NCI-H2227 treated with DMSO at 0.1 percent for 48 hours (cell line): ENCODE data around the gene ZNF79.

ENCODE experiments used
- DNase-seq: peaks from one replicate; lab custom pipeline; 2025; lab: John Stamatoyannopoulos, UW

ZNF79 gene

GRCh38 chr9:127426756-127427155 lies 2.6 kb downstream of the ZNF79 start:
- no peak for DNase-seq

GRCh38 chr9:127428348-127428747 lies 4.2 kb downstream of the ZNF79 start:
- no peak for DNase-seq

- DNase-seq, result no peak
Observed at GRCh38 chr9:127430415-127430814, 6.2 kb downstream of the ZNF79 start.

- DNase-seq, result no peak
Observed at GRCh38 chr9:127437497-127438264, 13.5 kb downstream of the ZNF79 start.

GRCh38 chr9:127438394-127438793 lies 14.2 kb downstream of the ZNF79 start:
- DNase-seq, result no peak

GRCh38 chr9:127444283-127444920 lies 20.2 kb downstream of the ZNF79 start:
- no peak for DNase-seq

- DNase-seq, result no peak
Observed at GRCh38 chr9:127444921-127445850, 21.0 kb downstream of the ZNF79 start.

GRCh38 chr9:127445851-127446712 lies 21.9 kb downstream of the ZNF79 start:
- no peak for DNase-seq

- no peak for DNase-seq
Observed at GRCh38 chr9:127446713-127447415, 22.7 kb downstream of the ZNF79 start.

- no peak for DNase-seq
Observed at GRCh38 chr9:127447416-127448111, 23.4 kb downstream of the ZNF79 start.

- no peak for DNase-seq
Observed at GRCh38 chr9:127448112-127448805, 24.1 kb downstream of the ZNF79 start.

- DNase-seq, result no peak
Observed at GRCh38 chr9:127449332-127449966, 25.3 kb downstream of the ZNF79 start.

- DNase-seq, result no peak
Observed at GRCh38 chr9:127450243-127450760, 26.1 kb downstream of the ZNF79 start.

- DNase-seq, result peak; percentile 85
Observed at GRCh38 chr9:127450830-127451607, 26.8 kb downstream of the ZNF79 start, which contains the start of the genes LRSAM1 and RPL12. LRSAM1 (plus strand) TSS chr9:127451510; CDS start chr9:127454528, 3,018 bp downstream. RPL12 (minus strand) TSS chr9:127451406; CDS start chr9:127451317, 89 bp downstream.

GRCh38 chr9:127451608-127451857 lies 27.4 kb downstream of the ZNF79 start:
- peak; percentile 66 for DNase-seq

GRCh38 chr9:127451858-127452656 lies 27.9 kb downstream of the ZNF79 start:
- peak; percentile 5 for DNase-seq

- DNase-seq, result no peak
Observed at GRCh38 chr9:127452691-127453090, 28.5 kb downstream of the ZNF79 start.
